ENCODE data around the gene CXCL9.

GRCh38 chr4:75953509-75953908 is 53.8 kb downstream of the CXCL9 start:
- no peak for TF ChIP-seq CTCF (optimal IDR thresholded peaks at IDR 0.05 in 1 of 3, IDR thresholded peaks at IDR 0.05 in 1 of 3, conservative IDR thresholded peaks at IDR 0.05 in 1 of 3; ENCODE audit: extremely low read depth in 1 of 3, insufficient read depth in 2 of 3, low read length in 3 of 3)
- TF ChIP-seq EZH2 (IDR thresholded peaks at IDR 0.05; ENCODE audit: low read length): no peak
